NT2/D1 (cell line): ENCODE measurements around the gene RPL10A.

Experiments used
- DNase-seq: peaks from one replicate; pipeline ENCODE4 v3.0.0-alpha.2; 2011; ENCODE audit warnings: low read depth, low spot score
- H3K27me3 ChIP-seq: 2 replicates; pipeline ENCODE4 v1.6.0; 2011; ENCODE audit warnings: mild to moderate bottlenecking; ENCODE audit not compliant: insufficient read length, insufficient read depth
- H3K36me3 ChIP-seq: 2 replicates; pipeline ENCODE4 v1.6.1; 2011; ENCODE audit warnings: mild to moderate bottlenecking, low read length, mixed read lengths; ENCODE audit not compliant: insufficient read depth, insufficient read length
- H3K4me1 ChIP-seq: 2 replicates; pipeline ENCODE4 v1.5.1; 2011; ENCODE audit not compliant: insufficient read depth, insufficient read length
- H3K4me3 ChIP-seq: 2 replicates; pipeline ENCODE4 v1.5.1; 2011; ENCODE audit warnings: low read depth; ENCODE audit not compliant: insufficient read length
- H3K9ac ChIP-seq: 2 replicates; pipeline ENCODE4 v1.6.0; 2011; ENCODE audit warnings: low read depth; ENCODE audit not compliant: insufficient read length
- H3K9me3 ChIP-seq: 2 replicates; pipeline ENCODE4 v1.5.1; 2011; ENCODE audit warnings: mild to moderate bottlenecking, low read length; ENCODE audit not compliant: insufficient read depth
- SUZ12 ChIP-seq: IDR thresholded peaks from 2 replicates; pipeline ENCODE4 v1.6.1; 2011; ENCODE audit not compliant: insufficient read length, insufficient read depth; ENCODE audit errors: extremely low read depth
- YY1 ChIP-seq: IDR thresholded peaks from 2 replicates; pipeline ENCODE4 v1.6.1; 2011; ENCODE audit not compliant: insufficient read length, insufficient read depth
- ZNF274 ChIP-seq: IDR thresholded peaks from 2 replicates; pipeline ENCODE4 v1.6.1; 2011; ENCODE audit warnings: mild to moderate bottlenecking, low read depth, low read length

The RPL10A gene

DNA sequence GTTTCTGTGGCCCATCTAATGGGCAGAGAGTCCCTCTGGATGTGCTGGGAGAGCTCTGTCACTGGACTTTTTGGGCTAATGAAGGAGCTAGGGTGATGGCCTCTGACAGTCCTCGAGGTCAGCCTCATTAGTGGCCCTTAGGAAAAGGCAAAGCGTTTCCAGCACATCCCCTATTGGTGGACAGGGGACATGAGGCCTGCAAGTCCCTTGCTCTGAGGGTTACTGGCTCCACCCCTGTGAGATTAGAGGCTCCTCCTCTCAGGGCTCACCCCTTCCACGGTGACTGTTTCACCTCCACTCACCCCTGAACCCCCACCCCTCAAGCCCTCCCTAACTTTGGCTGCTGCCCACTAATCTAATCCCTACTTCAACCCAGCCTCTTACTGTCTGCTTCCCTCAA is 28.9 kb upstream of the RPL10A start:
- no peaks in the 10 kb centered on the region for H3K27me3 ChIP-seq
- no peaks in the 10 kb centered on the region for H3K36me3 ChIP-seq
- no peak overlapping the region for H3K4me3 ChIP-seq
- no peak overlapping the region for H3K9ac ChIP-seq
- no peaks in the 10 kb centered on the region for H3K9me3 ChIP-seq
- no peak for DNase-seq
- no peaks in the 10 kb centered on the region for H3K4me1 ChIP-seq
- TF ChIP-seq SUZ12, result no peak
- TF ChIP-seq ZNF274, result no peak
- TF ChIP-seq YY1, result no peak

DNA sequence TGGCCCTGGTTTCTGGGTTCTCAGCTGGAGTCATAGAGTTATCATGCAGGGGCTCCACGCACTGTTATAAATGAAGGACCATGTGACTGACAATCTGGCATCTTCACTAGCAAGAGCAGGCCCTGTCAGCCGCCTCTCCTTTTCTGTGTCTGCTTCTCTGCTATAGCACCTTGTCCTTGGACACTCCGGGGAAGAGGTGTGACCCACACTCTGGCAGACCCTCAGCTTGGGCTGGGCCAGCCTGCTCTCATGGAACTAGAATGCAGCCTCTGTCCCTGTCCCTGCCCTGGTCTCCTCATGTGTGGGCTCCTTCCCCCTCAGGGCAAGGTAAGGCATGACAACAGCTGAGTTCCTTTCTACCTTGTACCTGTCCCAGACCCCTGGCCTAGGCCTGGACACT is 27.0 kb upstream of the RPL10A start:
- no peaks in the 10 kb centered on the region for H3K9me3 ChIP-seq
- H3K27me3 ChIP-seq, result no peaks in the 10 kb centered on the region
- H3K4me3 ChIP-seq, result no peak overlapping the region
- no peak for TF ChIP-seq YY1
- no peak for TF ChIP-seq ZNF274
- no peak for TF ChIP-seq SUZ12
- no peak overlapping the region for H3K9ac ChIP-seq
- no peaks in the 10 kb centered on the region for H3K4me1 ChIP-seq
- DNase-seq, result no peak
- no peaks in the 10 kb centered on the region for H3K36me3 ChIP-seq

DNA sequence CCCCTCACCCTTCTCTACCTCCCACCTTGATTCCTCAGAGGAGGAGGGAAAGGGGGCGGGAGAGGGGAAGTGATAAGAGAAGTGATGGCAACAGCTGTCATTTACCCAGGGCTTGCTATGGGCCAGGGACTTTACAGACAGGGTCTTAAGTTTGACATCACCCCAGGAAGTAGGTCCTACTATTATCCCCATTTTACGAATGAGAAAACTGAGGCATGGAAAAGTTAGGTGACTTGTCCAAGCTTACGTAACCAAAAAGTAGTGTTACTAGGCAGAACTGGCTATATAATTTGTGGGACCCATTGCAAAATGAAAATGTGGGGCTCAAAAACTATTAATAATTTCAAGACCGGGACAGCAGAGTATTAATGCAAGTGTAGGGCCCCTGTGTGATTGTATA is 26.6 kb upstream of the RPL10A start:
- H3K4me3 ChIP-seq, result no peak overlapping the region
- TF ChIP-seq ZNF274 (no peak), YY1 (no peak), SUZ12 (no peak)
- H3K36me3 ChIP-seq, result no peaks in the 10 kb centered on the region
- no peak for DNase-seq
- H3K27me3 ChIP-seq, result no peaks in the 10 kb centered on the region
- H3K4me1 ChIP-seq, result no peaks in the 10 kb centered on the region
- H3K9me3 ChIP-seq, result no peaks in the 10 kb centered on the region
- H3K9ac ChIP-seq, result no peak overlapping the region

DNA sequence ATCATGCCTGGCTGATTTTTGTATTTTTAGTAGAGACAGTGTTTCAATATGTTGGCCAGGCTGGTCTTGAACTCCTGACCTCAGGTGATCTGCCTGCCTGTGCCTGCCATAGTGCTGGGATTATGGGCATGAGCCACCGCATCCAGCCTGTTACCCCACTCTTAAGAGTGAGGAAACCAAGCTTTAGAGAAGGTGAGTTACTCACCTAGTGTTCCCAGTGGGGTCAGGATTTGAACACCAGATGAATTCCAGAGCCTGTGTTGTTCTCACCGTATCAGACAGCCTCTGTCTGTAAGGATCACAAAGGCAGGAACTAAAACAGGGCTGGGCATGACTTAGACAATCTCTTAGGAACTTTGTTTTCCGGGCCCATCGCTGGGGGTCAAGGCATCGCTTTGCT is 25.5 kb upstream of the RPL10A start:
- Histone ChIP-seq H3K9me3 (no peaks in the 10 kb centered on the region), H3K27me3 (no peaks in the 10 kb centered on the region), H3K4me3 (no peak overlapping the region), H3K9ac (no peak overlapping the region), H3K4me1 (no peaks in the 10 kb centered on the region), H3K36me3 (no peaks in the 10 kb centered on the region)
- no peak for TF ChIP-seq SUZ12
- no peak for TF ChIP-seq ZNF274
- DNase-seq, result no peak

DNA sequence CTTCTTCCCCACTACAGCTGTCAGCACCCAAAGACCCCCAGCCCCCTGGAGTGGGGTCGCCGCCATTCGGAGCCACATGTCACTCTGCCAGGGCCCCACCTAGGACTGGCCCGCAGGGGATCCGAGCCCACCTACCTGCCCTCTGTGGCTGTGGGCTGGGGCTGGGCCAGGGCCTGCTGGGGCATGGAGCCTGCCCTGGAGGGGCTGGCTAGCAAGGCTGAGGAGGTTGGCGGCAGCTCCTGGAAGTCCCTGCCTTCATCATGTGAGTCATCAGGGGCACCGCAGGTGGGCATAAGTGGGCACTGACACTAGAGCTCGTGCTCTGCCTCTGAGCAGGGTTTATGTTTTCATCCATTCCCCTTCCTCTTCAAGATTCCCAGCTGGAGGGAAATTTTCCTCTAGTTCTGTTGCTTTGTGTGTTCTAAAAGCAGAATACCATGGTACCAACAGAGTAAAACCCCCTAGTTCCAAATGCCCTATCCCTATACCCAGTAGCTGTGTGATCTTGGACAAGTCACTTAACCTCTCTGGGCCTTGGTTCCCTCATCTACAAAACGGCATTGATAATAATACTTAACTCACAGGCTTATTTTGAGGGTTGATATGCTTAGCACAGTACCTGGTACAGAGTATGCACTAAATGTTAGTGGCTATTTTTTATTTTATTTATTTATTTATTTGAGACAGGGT is 24.7 kb upstream of the RPL10A start:
- no peak overlapping the region for H3K9ac ChIP-seq
- H3K9me3 ChIP-seq, result no peaks in the 10 kb centered on the region
- no peaks in the 10 kb centered on the region for H3K36me3 ChIP-seq
- TF ChIP-seq ZNF274, result no peak
- no peak for TF ChIP-seq YY1
- no peak for TF ChIP-seq SUZ12
- no peaks in the 10 kb centered on the region for H3K4me1 ChIP-seq
- DNase-seq, result no peak
- H3K27me3 ChIP-seq, result no peaks in the 10 kb centered on the region
- no peak overlapping the region for H3K4me3 ChIP-seq

DNA sequence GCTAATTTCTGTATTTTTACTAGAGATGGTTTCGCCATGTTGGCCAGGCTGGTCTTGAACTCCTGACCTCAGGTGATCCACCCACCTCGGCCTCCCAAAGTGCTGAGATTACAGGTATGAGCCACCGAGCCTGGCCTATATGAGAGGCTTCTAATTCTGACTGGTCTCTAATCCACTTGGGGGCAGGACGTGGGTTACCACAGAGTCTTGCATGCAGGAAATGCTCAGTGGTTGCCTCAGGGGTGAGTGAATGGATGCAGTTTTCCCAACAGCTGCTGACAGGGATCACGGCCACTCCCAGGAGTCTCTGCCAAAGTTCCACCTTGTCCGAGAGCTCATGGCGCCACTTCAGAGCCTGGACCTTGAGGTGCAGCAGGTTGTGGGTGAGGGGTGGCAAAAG is 22.5 kb upstream of the RPL10A start:
- H3K36me3 ChIP-seq, result no peaks in the 10 kb centered on the region
- H3K4me1 ChIP-seq, result no peaks in the 10 kb centered on the region
- no peaks in the 10 kb centered on the region for H3K9me3 ChIP-seq
- no peak overlapping the region for H3K9ac ChIP-seq
- no peak for TF ChIP-seq ZNF274
- no peak for TF ChIP-seq YY1
- no peak for TF ChIP-seq SUZ12
- H3K27me3 ChIP-seq, result no peaks in the 10 kb centered on the region
- no peak overlapping the region for H3K4me3 ChIP-seq
- DNase-seq, result no peak

DNA sequence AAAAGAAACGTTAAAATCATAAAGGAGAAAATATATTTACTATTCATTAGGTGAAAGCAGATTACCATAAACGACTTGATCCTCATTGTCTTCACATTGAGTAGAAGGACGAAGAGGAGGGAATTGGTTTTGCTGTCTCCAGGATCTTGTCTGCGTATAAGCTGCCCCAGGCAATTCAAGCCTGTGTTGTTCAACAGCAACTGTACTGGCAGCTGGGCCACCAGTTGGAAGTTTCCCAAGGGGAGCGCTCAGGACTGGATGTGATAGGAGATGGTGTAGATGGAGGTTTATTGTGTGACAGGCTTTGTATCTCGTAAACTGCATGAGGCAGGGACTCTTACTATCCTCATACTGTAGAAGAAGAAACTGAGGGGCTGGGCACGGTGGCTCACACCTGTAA is 20.0 kb upstream of the RPL10A start:
- DNase-seq, result no peak
- no peaks in the 10 kb centered on the region for H3K27me3 ChIP-seq
- H3K4me3 ChIP-seq, result no peak overlapping the region
- no peaks in the 10 kb centered on the region for H3K36me3 ChIP-seq
- TF ChIP-seq YY1 (no peak), SUZ12 (no peak), ZNF274 (no peak)
- no peaks in the 10 kb centered on the region for H3K9me3 ChIP-seq
- no peak overlapping the region for H3K9ac ChIP-seq
- H3K4me1 ChIP-seq, result no peaks in the 10 kb centered on the region
